GM21619 (cell line): ENCODE results near the gene MIGA2.
"Not testable (repeated sequence)": the region's sequence is repeated elsewhere in the genome, so short reads cannot be mapped to it uniquely, and the experiment has no call there.

ENCODE experiments used
- ATAC-seq: cut with Tn5 transposase; IDR thresholded peaks from one replicate; pipeline ENCODE4 v1.9.1; 2021; ENCODE audit not compliant: unreplicated experiment

Gene MIGA2

DNA sequence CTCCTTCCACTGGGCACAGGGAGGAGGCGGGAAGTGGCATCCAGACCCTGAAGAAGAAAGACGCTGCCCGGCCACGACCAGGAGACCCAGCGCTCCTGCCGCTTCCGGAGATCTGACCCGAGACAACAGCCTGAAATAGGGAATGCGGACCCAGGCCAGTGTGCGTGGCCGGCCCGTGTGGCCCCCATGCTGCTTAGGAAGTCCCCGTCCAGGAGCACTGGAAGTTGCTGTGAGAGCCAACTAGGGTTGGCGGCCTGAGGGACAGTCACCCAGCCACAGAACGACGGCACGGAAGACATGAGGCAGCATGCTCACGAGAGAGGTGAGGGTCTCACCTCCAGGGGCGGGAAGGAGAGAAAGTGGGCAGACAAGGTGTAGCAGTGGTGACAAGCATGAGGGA lies 25.3 kb upstream of the MIGA2 start:
- ATAC-seq = no peak

DNA sequence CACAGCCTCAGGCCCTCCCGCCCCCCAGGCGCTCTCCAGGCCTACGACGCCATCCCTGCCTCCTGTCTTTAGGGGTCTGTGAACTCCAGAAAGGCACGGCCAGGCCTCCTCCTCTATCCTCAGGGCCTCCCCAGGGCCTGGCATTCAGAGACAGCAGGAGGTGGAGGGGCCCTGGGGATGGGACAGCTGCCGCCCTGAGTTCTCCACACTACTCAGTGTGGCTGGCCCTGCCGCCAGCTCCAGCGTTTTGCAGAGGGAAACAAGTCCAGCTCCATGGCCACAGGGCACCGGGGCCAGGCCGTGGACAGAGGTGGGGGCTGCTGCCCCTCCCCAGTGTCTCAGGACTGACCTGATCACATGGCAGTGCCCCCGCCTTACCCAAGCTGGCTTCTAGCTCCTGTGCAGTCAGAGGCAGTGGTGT lies 24.7 kb upstream of the MIGA2 start:
- ATAC-seq = no peak

DNA sequence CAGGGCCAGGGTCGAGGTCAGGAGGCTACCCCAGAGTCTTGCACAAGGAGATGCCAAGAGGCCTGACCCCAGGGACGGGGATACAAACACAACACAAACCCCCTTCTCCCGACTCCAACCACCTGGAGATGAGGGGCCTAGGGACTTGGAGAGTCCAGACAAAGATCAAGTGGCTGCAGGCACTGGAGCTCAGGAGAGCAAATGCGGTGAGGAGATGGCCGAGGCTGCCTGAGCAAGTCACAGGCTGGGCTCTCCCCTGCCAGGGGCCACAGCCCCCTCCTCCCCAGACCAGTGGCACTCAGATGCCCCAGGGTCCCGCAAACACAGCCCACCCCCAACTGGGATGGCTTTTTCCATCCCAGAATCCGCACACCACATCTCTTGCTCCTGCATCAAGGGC lies 24.1 kb upstream of the MIGA2 start:
- ATAC-seq = no peak

DNA sequence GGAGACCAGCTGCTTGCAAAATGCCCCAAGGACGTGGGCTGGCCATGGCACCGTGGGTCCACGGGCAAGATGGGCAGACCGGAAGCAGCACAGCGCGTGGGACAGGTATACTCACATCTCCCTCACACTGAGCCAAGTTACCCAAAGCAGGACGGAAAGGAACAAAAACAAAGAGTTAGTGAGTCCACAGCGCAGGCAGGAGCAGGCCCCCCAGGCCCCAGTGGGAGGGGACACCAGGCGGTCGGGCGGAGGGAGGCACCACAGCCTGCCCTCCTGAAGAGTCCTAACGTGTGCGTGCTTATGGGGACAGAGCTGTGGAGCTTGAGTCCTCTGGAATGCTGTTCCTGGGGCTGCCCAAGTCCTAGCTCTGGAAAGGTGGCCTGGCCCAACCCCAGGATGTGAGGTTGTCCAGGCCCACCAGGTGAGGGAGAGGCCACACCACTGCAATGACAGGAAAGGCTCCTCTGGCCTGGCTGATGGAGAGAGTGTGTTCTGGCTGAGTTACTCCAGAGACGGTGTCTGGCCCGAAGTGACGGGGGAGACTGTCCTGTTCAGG lies 23.5 kb upstream of the MIGA2 start:
- ATAC-seq = no peak

DNA sequence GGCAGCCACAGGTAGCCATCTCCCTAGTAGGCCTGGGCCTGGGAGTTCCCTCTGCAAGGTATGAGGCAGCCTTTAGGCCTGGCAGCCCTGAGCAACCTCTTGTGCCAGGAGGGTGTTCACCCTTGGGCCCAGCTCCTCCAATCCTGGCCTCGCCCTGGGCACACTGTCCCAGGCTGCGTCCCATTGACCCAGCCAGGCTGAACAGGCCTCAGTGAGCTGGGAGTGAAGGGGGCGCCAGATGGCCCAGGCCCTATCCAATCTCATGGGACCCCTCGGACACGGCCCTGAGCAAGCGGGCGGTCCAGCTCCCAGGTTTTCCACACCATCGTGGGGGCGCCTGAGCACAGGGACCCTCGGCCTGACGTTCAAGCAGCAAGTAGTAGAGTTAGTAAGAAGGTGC lies 22.8 kb upstream of the MIGA2 start:
- no peak for ATAC-seq

DNA sequence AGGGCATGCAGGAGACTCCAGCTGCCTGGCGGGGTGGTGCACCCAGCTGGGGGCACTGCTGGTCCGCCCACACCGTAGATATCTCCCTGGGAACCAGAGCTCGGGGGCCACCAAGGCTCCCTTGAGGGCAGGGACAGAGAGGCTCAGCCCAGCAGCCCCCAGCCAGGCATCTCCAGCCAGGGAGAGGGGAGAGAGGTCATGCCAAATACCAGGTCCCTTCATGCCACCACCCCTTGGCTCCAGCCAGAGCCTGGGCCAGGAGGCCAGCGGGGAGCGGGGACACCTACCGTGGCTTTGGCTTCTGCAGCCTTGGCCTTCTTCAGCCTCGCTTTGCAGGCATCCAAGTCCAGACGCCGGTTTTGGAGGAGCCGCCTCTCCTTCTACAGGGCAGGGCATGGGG lies 22.3 kb upstream of the MIGA2 start:
- ATAC-seq = no peak

DNA sequence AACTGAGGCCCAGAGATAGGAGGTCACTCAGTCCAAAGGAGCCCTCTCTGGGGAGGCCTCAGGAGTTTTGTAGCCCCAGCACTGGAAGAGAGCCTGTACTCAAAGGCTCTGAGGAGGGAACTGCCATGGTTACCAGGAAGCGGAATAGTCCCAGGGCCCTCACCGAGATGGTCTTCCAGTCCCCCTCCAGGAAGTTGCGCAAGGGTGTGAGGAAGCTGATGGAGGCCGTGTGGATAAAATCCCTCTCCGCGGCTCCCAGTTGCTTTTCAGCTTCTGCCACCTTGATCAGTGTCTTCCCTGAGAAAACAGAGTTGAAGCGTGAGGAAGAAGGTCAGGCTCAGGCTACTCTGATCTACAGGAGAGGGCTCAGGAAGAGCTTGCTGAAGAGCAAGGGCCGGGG lies 21.8 kb upstream of the MIGA2 start:
- no peak for ATAC-seq

DNA sequence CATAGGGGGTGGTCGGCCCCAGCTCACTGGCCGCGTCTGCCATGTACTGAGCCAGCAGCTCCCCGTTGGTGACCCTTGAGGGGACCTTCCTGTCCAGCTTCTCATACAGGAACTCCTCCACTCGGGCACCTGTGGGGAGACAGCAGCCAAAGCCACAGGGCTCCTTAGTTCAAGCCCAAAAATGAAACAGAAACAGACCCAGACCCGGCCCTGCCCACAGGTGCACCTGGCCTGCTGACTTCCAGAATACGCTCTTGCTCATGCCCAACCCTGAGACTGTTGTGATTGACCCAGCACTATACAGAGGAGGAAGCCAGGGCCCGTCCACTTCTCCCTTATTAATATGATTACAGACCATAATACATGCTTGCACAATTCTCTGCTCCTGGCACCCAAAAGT lies 15.3 kb upstream of the MIGA2 start:
- peak; percentile 74 for ATAC-seq

DNA sequence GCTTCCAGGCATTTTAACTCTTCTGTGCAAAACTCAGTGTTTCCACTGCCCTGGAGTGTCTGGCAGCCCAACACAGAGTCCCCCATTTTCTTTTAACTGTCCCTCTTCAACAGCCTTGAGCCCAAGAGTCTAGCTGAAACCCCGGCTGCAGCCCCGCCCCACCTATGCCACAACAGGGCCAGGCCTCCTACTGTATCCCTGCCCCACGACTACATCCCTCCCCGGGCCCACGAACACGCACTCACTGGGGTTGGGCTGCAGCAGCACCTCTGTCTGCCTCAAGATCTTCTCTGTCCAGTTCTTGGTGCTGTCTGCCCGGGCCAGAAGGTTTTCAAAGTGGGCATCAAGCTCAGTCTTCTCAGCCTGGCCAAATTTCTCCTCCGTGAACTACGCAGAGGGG lies 14.4 kb upstream of the MIGA2 start:
- no peak for ATAC-seq

DNA sequence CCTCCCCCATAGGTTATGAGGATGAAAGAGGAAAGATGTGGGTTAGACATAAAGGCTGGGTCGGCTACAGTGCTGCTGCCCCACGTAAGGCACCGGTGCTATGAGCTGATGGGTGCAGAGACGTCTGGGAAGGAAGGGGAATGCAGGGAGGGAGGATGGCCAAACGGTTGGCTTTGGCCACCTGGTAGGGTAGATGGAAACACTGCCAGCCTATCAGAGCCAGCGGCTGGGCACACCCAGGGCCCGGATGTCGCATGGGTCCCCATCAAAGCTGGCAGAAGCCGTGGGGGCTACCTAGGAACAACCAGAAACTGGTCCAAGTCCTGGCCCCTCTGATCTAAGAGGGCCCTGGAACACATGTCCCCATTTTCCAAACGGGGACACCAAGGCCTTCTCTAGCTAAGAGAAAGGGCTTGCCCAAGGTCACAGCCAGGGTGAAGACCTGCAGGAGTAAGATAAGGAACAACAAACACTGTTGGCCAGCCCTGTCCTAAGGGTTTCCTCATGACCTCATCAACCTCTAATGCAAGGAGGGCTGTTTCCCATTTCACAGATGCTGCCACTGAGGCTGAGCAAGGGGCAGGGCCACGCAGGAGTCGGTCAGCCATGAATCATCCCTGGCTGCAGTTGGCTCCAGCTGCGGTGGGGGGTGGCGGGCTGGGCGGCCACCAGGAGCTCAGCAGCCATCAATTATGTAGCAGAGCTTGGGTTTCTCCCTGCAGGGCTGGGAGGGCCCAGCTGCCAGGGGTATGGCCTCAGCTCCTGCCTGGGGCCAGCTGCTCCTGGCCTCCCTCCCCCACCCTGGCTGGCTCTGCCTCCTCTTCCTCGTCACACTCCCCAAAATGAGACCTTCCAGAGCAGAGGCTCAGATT lies 13.2 kb upstream of the MIGA2 start:
- ATAC-seq = no peak

DNA sequence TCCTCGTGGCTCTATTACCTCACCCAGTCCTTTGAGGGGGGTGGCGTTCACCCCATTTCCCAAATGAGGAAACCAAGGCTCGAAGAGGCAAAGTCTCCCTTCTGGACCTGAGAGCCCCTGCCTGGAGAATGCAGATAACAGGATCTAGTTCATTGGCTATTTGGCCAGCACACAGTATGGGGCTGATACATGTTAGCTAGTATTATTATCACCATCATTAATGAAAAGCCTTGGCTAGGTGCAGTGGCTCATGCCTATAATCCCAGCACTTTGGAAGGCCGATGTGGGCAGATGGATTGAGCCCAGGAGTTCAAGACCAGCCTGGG lies 12.6 kb upstream of the MIGA2 start:
- ATAC-seq = no peak

DNA sequence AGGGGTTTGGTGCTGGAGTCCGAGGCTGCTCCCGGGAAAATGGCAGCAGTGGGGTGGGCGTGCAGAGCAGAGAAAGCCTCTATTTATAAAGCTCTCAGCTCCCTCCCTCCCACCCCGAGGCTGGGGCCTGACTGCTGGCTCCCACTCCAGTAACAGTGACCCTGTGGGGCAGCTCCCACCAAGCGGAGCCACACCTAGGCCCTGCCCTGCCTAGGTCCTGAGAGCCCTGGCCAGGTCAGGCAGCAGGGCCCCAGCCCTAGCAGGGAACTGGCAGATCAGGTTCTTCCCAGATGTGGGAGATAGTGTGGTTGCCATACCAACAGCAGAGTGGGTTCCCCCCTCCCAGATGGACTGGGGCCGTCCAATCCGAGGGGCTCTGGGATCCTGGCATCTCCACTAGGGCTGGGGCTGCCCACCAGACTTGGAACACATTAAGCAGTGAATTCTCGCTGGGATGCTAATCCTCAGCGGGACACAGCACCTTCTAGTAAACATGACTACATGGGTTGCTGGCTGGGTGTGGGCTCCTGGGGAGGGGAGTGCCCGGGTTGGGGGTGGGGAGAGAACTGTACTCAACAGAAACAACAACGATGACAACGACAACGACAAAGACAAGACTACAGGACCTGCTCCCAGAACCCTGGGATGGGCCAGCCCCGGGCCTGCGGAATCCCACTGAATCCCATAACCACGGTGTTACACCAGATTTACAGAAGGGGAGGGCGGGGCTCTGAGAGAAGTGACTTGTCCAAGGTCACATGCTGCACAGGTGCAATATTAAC lies 9.8 kb upstream of the MIGA2 start:
- ATAC-seq = no peak

DNA sequence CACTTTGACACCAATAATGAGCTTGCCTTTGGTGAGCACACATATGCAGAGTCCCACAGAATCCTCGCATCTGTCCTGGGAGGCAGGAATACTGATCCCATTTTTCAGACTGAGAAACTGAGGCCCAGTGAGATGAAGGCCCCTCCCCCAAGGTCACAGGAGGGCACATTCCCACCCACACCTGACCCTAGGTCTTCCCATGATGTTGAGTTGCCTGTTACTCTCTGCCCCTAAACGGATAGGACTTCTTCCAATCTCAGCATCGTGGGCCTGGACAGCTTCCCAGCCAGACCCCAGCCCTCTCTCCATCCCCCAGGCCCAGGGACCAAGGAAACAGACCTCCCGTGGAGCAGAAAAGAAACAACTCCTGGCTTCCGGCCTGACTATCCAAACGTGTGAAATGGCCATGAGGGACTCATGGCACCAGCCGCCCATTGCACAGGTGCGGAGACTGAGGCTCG lies 9.2 kb upstream of the MIGA2 start:
- no peak for ATAC-seq

DNA sequence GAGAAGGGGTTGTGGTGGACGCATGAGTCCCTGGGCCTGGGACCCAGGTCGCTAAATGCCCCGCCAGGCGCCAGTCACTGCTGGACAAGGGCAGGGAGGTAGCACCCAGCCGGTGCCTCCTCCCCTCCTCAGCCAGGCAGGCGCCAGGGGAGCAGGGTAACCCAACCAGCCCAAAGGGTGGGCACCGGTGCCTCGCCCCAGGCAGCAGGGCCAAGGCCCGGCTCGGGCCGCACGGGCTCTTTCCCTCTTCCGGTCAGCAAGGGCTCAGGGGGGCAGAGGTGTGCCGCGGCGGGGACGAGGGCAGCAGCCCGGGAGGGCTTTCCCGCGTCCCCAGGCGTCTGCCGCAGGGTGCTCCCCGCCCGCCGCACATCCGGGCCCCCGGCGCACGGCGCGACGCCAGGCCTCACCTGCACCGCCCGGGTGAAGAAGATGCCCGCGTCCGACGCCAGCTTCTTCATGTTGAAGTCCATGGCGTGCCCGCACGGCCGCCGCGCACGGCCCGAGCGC lies 8.7 kb upstream of the MIGA2 start:
- ATAC-seq = peak; percentile 45

DNA sequence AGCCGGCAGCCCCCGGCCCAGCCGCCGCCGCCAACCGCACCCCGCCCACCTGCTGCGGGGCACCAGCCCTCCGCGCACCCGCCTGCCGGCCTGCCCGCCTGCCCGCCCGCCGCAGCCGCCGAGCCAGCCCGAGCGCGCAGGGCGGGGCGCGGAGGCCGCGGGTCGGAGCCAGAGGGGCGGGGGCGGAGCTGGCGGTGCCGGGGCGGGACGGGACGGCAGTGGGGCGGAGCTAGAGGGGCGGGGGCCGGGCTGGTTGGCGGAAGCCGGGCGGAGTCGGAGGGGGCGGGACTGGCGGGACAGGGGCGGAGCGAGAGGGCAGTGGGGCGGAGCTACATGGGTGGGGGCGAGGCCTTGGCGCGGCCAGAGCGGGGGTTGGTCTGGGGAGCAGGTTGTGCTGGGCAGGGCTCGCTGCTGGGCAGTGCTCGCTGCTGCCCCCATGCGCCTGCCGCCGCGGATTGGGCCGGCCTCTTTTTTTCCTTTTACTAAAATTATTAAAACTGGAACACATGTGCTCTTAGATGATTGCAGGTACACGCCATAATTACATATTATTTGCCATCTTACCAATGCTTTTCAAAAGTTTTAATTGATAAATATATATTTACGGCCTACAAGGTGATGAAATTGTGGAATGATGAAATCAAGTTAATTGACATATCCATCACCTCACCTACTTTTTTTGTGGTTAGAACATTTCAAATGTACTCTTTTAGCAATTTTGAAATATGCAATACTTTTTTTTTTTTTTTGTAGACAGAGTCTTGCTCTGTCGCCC lies 8.0 kb upstream of the MIGA2 start, which contains the start of gene SH3GLB2:
SH3GLB2 (minus strand) TSS at position 140 of the 775 bp plus-strand sequence. CDS start 177 bp downstream, outside the sequence.
- ATAC-seq = peak; percentile 63

DNA sequence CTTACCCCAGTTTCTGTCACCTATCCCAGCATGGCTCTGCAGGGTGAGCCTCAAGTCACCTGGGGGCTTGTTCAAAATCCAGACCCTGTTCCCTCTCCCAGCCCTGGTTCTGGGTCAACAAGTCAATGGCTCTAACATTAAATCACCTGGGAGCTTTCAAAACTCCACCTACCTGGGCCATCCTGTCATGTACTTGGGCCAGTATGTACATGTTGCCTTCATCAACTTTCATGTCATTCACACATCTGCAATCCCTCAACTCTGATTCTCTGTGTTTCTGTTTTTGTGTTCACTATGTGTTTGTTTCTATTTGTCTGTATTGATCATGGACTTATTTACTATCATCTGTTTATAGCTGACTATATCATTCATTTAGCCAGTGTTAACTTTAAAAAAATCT lies 6.2 kb upstream of the MIGA2 start:
- no peak for ATAC-seq

DNA sequence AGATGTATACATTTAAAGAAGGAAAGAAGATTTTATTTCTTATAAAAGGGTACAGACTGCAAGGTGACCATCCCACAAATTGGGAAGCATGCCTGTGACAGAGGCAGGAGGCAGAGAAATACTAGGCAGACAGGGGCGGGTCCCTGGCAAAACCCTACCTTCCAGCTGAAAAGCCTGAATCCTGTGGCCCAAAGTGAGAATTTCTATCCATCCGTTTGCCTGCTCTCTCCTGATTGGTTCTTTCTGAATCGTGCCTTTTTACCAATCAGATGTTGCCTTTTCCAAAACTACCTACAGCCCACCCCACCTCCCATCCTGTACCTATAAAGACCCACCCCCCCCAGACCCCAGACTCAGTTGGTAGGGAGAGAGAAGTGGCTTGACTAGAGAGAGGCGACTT lies 4.9 kb upstream of the MIGA2 start:
- no peak for ATAC-seq

DNA sequence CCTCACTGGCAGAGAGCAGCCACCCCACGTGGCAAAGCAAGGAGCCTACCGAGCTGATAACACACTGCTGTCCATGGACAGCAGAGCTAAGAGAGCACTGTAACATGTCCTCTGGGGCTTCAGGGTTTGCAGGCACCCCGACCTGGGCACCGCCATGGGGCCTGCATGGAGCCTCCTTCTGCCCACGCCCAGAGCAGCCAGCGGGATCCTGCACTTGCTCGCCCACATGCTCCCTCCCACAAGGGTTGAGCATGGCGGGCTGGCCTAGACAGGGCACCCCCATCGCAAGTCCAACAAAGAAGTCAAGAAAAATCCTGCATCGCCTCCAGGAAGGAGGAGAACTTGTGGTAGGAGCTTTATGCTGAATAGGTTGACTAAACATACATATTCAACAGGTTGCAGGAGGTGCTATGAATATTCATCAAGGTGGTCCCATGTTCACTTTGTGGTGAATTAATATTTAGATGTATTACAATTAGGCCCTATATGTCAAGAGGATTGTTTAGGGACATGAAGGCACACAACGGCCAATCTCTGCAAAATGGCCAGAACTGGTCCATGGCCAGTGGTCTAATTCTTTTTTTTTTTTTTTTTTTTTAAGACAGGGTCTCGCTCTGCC lies 3.8 kb upstream of the MIGA2 start:
- no peak for ATAC-seq

DNA sequence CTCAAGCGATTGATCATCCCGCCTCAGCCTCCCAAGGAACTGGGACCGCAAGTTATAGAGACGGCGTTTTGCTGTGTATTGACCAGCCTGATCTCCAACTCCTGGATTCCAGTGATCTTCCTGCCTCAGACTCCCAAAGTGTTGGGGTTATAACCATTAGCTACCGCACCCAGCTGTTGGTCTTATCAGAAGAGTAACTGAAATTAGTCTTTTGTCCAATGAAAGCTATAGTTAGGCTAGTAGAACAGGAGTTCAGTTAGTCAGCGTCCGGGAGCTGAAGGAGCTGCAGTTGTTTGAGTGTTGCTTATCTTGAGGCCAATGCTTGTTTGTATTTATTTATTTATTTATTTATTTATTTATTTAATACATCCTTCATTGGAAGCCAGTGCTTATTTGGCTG lies 3.2 kb upstream of the MIGA2 start:
- ATAC-seq = no peak

DNA sequence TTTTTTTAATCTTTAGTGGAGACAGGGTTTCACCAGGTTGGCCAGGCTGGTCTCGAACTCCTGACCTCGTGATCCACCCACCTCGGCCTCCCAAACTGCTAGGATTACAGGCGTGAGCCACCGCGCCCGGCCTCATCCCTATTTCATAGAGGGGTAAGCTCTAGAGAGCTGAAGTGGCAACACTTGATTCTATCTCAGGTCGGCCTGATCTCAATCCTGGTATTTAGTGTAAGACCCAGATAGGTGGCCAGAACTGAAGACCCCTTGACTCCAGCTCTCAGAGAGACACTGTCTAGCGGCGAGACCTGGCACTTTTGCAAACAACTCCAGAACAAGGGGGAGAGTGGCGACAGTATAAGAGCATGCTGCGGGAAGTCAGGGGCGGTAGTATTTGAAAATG lies 588 bp upstream of the MIGA2 start:
- ATAC-seq = not testable (repeated sequence)
